Keratinocyte (primary cell): ENCODE results near the gene ZNF337. TPM values are rescaled to one million over a fixed set of nuclear protein-coding genes. Genes with fewer than 3 reads are reported as not detected.

ENCODE experiments used
- DNase-seq: peaks from one replicate; pipeline ENCODE4 v3.0.0-alpha.2; 2011; ENCODE audit warnings: low read depth, missing footprints, low spot score
- FAIRE-seq: peaks from 2 replicates; lab custom pipeline; 2011; peaks lifted over from hg19 to GRCh38; lab: Jason Lieb, UNC
- H2AFZ ChIP-seq: 2 replicates; pipeline ENCODE4 v1.6.0; 2012; ENCODE audit warnings: low read length, control low read depth, inconsistent platforms; ENCODE audit not compliant: control insufficient read depth
- H3K27ac ChIP-seq: 2 replicates; pipeline ENCODE4 v1.5.1; 2011; ENCODE audit warnings: low read length; ENCODE audit not compliant: control insufficient read depth, insufficient read depth
- H3K27me3 ChIP-seq: 3 replicates; pipeline ENCODE4 v1.6.0; 2011; ENCODE audit warnings: low read length; ENCODE audit not compliant: control insufficient read depth, insufficient read depth; ENCODE audit errors: extremely low read depth
- H3K36me3 ChIP-seq, 2 experiments: 2 replicates in 1 of 2; 3 replicates in 1 of 2; pipeline ENCODE4 v1.5.1; 2011; ENCODE audit warnings: low read length in 2 of 2, mild to moderate bottlenecking in 1 of 2; ENCODE audit not compliant: control insufficient read depth in 2 of 2, insufficient read depth in 2 of 2; ENCODE audit errors: extremely low read depth in 1 of 2
- H3K4me1 ChIP-seq: 3 replicates; pipeline ENCODE4 v1.5.1; 2011; ENCODE audit warnings: low read length; ENCODE audit not compliant: control insufficient read depth, insufficient read depth; ENCODE audit errors: extremely low read depth
- H3K4me2 ChIP-seq: 3 replicates; pipeline ENCODE4 v1.6.0; 2011; ENCODE audit warnings: low read depth, low read length; ENCODE audit not compliant: control insufficient read depth, insufficient read depth; ENCODE audit errors: extremely low read depth
- H3K4me3 ChIP-seq, 3 experiments: fragments of 200-600 bp in 1 of 3; sonication (generic) in 1 of 3; 2 replicates in 2 of 3; 3 replicates in 1 of 3; pipeline ENCODE4 v1.5.1; 2011 to 2016; ENCODE audit warnings: low read length in 3 of 3, mild to moderate bottlenecking in 3 of 3, control low read depth in 2 of 3, inconsistent platforms in 1 of 3, low read depth in 1 of 3, mixed read lengths in 1 of 3, mixed run types in 1 of 3, moderate library complexity in 1 of 3; ENCODE audit not compliant: control insufficient read depth in 2 of 3, insufficient read depth in 2 of 3; ENCODE audit errors: extremely low read depth in 1 of 3
- H3K79me2 ChIP-seq: 2 replicates; pipeline ENCODE4 v1.6.0; 2012; ENCODE audit warnings: low read length; ENCODE audit not compliant: control insufficient read depth, insufficient read depth
- H3K9ac ChIP-seq: 3 replicates; pipeline ENCODE4 v1.6.0; 2011; ENCODE audit warnings: low read length; ENCODE audit not compliant: control insufficient read depth, insufficient read depth; ENCODE audit errors: extremely low read depth
- H3K9me1 ChIP-seq: 3 replicates; pipeline ENCODE4 v1.6.0; 2011; ENCODE audit warnings: low read length; ENCODE audit not compliant: control insufficient read depth, insufficient read depth; ENCODE audit errors: extremely low read depth
- H3K9me3 ChIP-seq: 2 replicates; pipeline ENCODE4 v1.5.1; 2012; ENCODE audit warnings: low read depth, low read length; ENCODE audit not compliant: control insufficient read depth
- H4K20me1 ChIP-seq: 3 replicates; pipeline ENCODE4 v1.6.0; 2011; ENCODE audit warnings: low read length; ENCODE audit not compliant: control insufficient read depth, insufficient read depth; ENCODE audit errors: extremely low read depth
- CTCF ChIP-seq, 3 experiments: IDR thresholded peaks in 1 of 3; conservative IDR thresholded peaks in 1 of 3; optimal IDR thresholded peaks in 1 of 3; 2 replicates in 2 of 3; 3 replicates in 1 of 3; pipeline versions ENCODE3 to v1.5.1; 2011; ENCODE audit warnings: low read length in 3 of 3, mild to moderate bottlenecking in 3 of 3, moderate library complexity in 2 of 3, control low read depth in 1 of 3, inconsistent platforms in 1 of 3; ENCODE audit not compliant: insufficient read depth in 2 of 3; ENCODE audit errors: extremely low read depth in 1 of 3
- EZH2 ChIP-seq: IDR thresholded peaks from one replicate; pipeline ENCODE4 v1.6.1; 2012; ENCODE audit warnings: inconsistent platforms, mild to moderate bottlenecking, low read length, moderate library complexity
- dilution Hi-C: fragments of 300-500 bp; cut with MboI; formaldehyde crosslinking; loops from one replicate; pipeline ENCODE4 v1.7.0; 2020; ENCODE audit warnings: low sequenced_read_pairs; ENCODE audit not compliant: extremely low pct_ligation_motif_present
- polyA plus RNA-seq, 5 experiments: library from polyadenylated mRNA; depleted of rRNA in 3 of 5; stranded (reverse) in 3 of 5; stranded (forward) in 1 of 5; unstranded in 1 of 5; fragments of >200 nt; gene quantifications; 1 replicate in 1 of 5; 2 replicates in 3 of 5; 3 replicates in 1 of 5; pipeline versions ENCODE4 v1.2.1 to v1.2.3, GENCODE V29; 2011 to 2012; ENCODE audit warnings: missing spikeins in 2 of 5, low read depth in 1 of 5, low replicate concordance in 1 of 5

Gene ZNF337
- polyA plus RNA-seq, 1 donor (not counting 4 experiments of a cell fraction or from before 2014, with no cell fraction given), result 15.9 TPM

GRCh38 chr20:25707695-25708094 is 11.0 kb upstream of the ZNF337 start:
- H2AFZ ChIP-seq, result no peak overlapping the region
- DNase-seq, result no peak
- dilution Hi-C loops, result no loop called here
- no peaks in the 10 kb centered on the region for H3K27me3 ChIP-seq
- H3K9ac ChIP-seq, result no peak overlapping the region
- no peaks in the 10 kb centered on the region for H3K9me3 ChIP-seq
- peaks cover 3% of the 10 kb centered on the region for H3K4me1 ChIP-seq
- no peak overlapping the region for H3K27ac ChIP-seq
- TF ChIP-seq EZH2, result no peak
- TF ChIP-seq CTCF (optimal IDR thresholded peaks at IDR 0.05 in 1 of 3, IDR thresholded peaks at IDR 0.05 in 1 of 3, conservative IDR thresholded peaks at IDR 0.05 in 1 of 3; ENCODE audit: extremely low read depth in 1 of 3, insufficient read depth in 2 of 3, low read length in 3 of 3), result no peak
- no peaks in the 10 kb centered on the region for H3K9me1 ChIP-seq
- H3K36me3 ChIP-seq, result no peaks in the 10 kb centered on the region
- no peak overlapping the region for H3K4me2 ChIP-seq
- H3K79me2 ChIP-seq, result no peaks in the 10 kb centered on the region
- H3K4me3 ChIP-seq, result no peak overlapping the region
- H4K20me1 ChIP-seq, result no peaks in the 10 kb centered on the region
- no peak for FAIRE-seq

- H3K9me3 ChIP-seq, result no peaks in the 10 kb centered on the region
- no peaks in the 10 kb centered on the region for H4K20me1 ChIP-seq
- no peak overlapping the region for H3K4me3 ChIP-seq
- FAIRE-seq (no peak), DNase-seq (no peak)
- H3K4me2 ChIP-seq, result no peak overlapping the region
- H2AFZ ChIP-seq, result no peak overlapping the region
- H3K9ac ChIP-seq, result no peak overlapping the region
- H3K4me1 ChIP-seq, result peaks cover 3% of the 10 kb centered on the region
- no peak for TF ChIP-seq CTCF (optimal IDR thresholded peaks at IDR 0.05 in 1 of 3, IDR thresholded peaks at IDR 0.05 in 1 of 3, conservative IDR thresholded peaks at IDR 0.05 in 1 of 3; ENCODE audit: extremely low read depth in 1 of 3, insufficient read depth in 2 of 3, low read length in 3 of 3)
- TF ChIP-seq EZH2, result no peak
- no peaks in the 10 kb centered on the region for H3K9me1 ChIP-seq
- no peak overlapping the region for H3K27ac ChIP-seq
- H3K36me3 ChIP-seq, result no peaks in the 10 kb centered on the region
- H3K79me2 ChIP-seq, result no peaks in the 10 kb centered on the region
- H3K27me3 ChIP-seq, result no peaks in the 10 kb centered on the region
- dilution Hi-C loops, result no loop called here
These were observed 10.1 kb upstream of the ZNF337 start for GRCh38 chr20:25706793-25707192.
